Body of pancreas (tissue), 4 donors: ENCODE results near the gene COX7A2L.

Source experiments
- POLR2A ChIP-seq, 3 donors: fragments of 450-650 bp; IDR thresholded peaks; one replicate each; pipeline ENCODE4 v1.6.1; 2016; ENCODE audit warnings: antibody characterized with exemption in 3 of 3, mild to moderate bottlenecking in 2 of 3
- TF ChIP-seq, protein P1 (sequence below), 7 experiments: fragments of 450-650 bp in 4 of 7; fragments of 200-600 bp in 3 of 7; sonication (generic) in 3 of 7; IDR thresholded peaks; one replicate each; pipeline ENCODE4 v1.5.1; 2016 to 2019; ENCODE audit warnings: antibody characterized with exemption in 7 of 7

- no peak for TF ChIP-seq POLR2A (IDR thresholded peaks at IDR 0.05)
- TF ChIP-seq, protein P1, sequence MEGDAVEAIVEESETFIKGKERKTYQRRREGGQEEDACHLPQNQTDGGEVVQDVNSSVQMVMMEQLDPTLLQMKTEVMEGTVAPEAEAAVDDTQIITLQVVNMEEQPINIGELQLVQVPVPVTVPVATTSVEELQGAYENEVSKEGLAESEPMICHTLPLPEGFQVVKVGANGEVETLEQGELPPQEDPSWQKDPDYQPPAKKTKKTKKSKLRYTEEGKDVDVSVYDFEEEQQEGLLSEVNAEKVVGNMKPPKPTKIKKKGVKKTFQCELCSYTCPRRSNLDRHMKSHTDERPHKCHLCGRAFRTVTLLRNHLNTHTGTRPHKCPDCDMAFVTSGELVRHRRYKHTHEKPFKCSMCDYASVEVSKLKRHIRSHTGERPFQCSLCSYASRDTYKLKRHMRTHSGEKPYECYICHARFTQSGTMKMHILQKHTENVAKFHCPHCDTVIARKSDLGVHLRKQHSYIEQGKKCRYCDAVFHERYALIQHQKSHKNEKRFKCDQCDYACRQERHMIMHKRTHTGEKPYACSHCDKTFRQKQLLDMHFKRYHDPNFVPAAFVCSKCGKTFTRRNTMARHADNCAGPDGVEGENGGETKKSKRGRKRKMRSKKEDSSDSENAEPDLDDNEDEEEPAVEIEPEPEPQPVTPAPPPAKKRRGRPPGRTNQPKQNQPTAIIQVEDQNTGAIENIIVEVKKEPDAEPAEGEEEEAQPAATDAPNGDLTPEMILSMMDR (IDR thresholded peaks at IDR 0.05), result no peak
Observed at GRCh38 chr2:42353792-42354429, 7.1 kb downstream of the COX7A2L start.
